ENCODE measurements around the gene SLC51A. TPM values are rescaled to one million over a fixed set of nuclear protein-coding genes. Genes with fewer than 3 reads are reported as not detected.

Gene SLC51A
- total and polyA plus RNA-seq, 2 of the 8 experiments (the other 6 are each of a cell fraction or from before 2014, with no cell fraction given): 6.3 to 9.8 TPM

DNA sequence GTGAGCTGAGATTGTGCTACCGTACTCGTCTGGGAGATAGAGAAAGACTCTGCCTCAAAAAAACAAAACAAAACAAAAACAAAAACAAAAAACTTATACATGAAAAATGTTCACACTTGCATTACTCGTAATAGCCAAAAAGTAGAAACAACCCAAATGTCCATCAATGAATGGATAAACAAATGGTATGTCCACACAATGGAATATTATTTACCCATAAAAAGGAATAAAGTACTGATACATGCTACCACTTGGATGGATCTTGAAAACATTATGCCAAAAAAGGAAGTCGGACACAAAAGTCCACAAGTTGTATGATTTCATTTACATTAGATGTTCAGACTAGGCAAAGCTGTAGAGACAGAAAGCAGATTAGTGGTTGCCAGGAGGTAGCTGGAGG lies 44.5 kb downstream of the SLC51A start:
- Histone ChIP-seq H3K23me2 (ENCODE audit: low read depth, low read length) (no peaks in the 10 kb centered on the region), H2BK15ac (ENCODE audit: low read length) (no peak overlapping the region), H3K9ac (replicated peaks in 1 of 4; ENCODE audit: extremely low read depth in 1 of 4, low read depth in 3 of 4, low read length in 3 of 4) (no peak overlapping the region), H3K27me3 (replicated peaks in 1 of 4; ENCODE audit: control insufficient read depth in 3 of 4, extremely low read depth in 1 of 4, insufficient read depth in 3 of 4, low read length in 3 of 4) (no peaks in the 10 kb centered on the region), H3K79me1 (ENCODE audit: low read depth, low read length) (no peaks in the 10 kb centered on the region), H2BK20ac (ENCODE audit: low read length) (no peak overlapping the region), H2AK5ac (ENCODE audit: low read depth, low read length) (no peak overlapping the region), H2AFZ (ENCODE audit: low read length) (no peak overlapping the region), H3K36me3 (ENCODE audit: control insufficient read depth in 2 of 4, insufficient read depth in 4 of 4, low read length in 3 of 4) (peaks cover 0 to 6% (median 0%) of the 10 kb centered on the region in 4 experiments; a peak in 2 of 8 replicates), H3K9me3 (ENCODE audit: insufficient read depth in 2 of 2, low read depth in 1 of 2, low read length in 1 of 2) (no peaks in the 10 kb centered on the region), H3K56ac (replicated peaks; ENCODE audit: insufficient read length, low read depth, low read length) (no peak overlapping the region), H4K8ac (ENCODE audit: extremely low read depth, insufficient read depth, low read length) (no peak overlapping the region), H3K18ac (ENCODE audit: extremely low read depth, low read length) (no peak overlapping the region), H3K23ac (ENCODE audit: insufficient read length) (no peak overlapping the region), H3K4me2 (ENCODE audit: insufficient read depth in 1 of 2, low read depth in 2 of 2, low read length in 2 of 2) (no peak overlapping the region), H3K4me1 (replicated peaks in 1 of 4; ENCODE audit: control insufficient read depth in 3 of 4, insufficient read depth in 4 of 4, low read length in 3 of 4) (peaks cover 0 to 6% (median 1%) of the 10 kb centered on the region in 4 experiments; a peak in 2 of 7 replicates), H3K79me2 (ENCODE audit: control insufficient read depth in 1 of 2, insufficient read depth in 2 of 2, low read length in 2 of 2) (no peaks in the 10 kb centered on the region), H4K20me1 (replicated peaks in 1 of 2; ENCODE audit: control insufficient read depth in 1 of 2, insufficient read depth in 2 of 2, low read length in 2 of 2) (peaks cover 0 to 1% of the 10 kb centered on the region in 2 experiments), H3K4ac (replicated peaks; ENCODE audit: insufficient read length, low read depth, low read length) (no peak overlapping the region), H4K91ac (replicated peaks; ENCODE audit: insufficient read length, low read length) (no peak overlapping the region), H3K14ac (ENCODE audit: insufficient read length) (no peak overlapping the region), H3K4me3 (ENCODE audit: extremely low read depth in 1 of 4, insufficient read depth in 2 of 4, low read depth in 3 of 4, low read length in 4 of 4) (no peak overlapping the region), H4K5ac (ENCODE audit: insufficient read length, low read depth, low read length) (no peak overlapping the region), H2BK5ac (ENCODE audit: low read depth, low read length) (no peak overlapping the region), H2BK12ac (ENCODE audit: low read depth, low read length) (no peak overlapping the region), H3K27ac (ENCODE audit: low read depth, low read length) (no peak overlapping the region), H2BK120ac (replicated peaks; ENCODE audit: low read depth, low read length) (no peak overlapping the region)
- ChIA-PET POLR2A (ENCODE audit: partially characterized antibody) (no interaction called here), CTCF (ENCODE audit: partially characterized antibody) (interaction anchor here (1.6 kb wide), 1 partner anchor 102 kb away, joined by 6 read pairs; no protein-coding TSS in a partner anchor)
- DNase-seq (ENCODE audit: low read depth in 1 of 2, low spot score in 2 of 2) (no peak), FAIRE-seq (no peak)
- TF ChIP-seq SAP30 (IDR thresholded peaks at IDR 0.05; ENCODE audit: insufficient read depth, insufficient replicate concordance, low read length): no peak
- TF ChIP-seq ATF3 (IDR thresholded peaks at IDR 0.05; ENCODE audit: insufficient read depth, low read depth, low read length): no peak
- no peak for TF ChIP-seq NRF1 (IDR thresholded peaks at IDR 0.05; ENCODE audit: low read depth, low read length)
- TF ChIP-seq NANOG (IDR thresholded peaks at IDR 0.05; ENCODE audit: insufficient read depth, low read depth, low read length, poor library complexity, severe bottlenecking): no peak
- TF ChIP-seq SRF (IDR thresholded peaks at IDR 0.05; ENCODE audit: low read depth, low read length): no peak
- 94% methylated on average over 4 of the region's 4 CpGs; no CpG with 5 or more reads in 1 of the 2 experiments for WGBS, 2 experiments (ENCODE audit: extremely low coverage in 1 of 2, insufficient coverage in 1 of 2, insufficient read length in 1 of 2, insufficient replicate concordance in 2 of 2, low coverage in 1 of 2, low lambda C conversion rate in 2 of 2, missing lambda C conversion rate in 1 of 2)
